ENCODE results near the gene SVEP1. TPM values are rescaled to one million over a fixed set of nuclear protein-coding genes. Genes with fewer than 3 reads are reported as not detected.

SVEP1 gene
- total RNA-seq, 4 donors from 2014 or later, result 0.99 to 31.7 (median 7.9) TPM

DNA sequence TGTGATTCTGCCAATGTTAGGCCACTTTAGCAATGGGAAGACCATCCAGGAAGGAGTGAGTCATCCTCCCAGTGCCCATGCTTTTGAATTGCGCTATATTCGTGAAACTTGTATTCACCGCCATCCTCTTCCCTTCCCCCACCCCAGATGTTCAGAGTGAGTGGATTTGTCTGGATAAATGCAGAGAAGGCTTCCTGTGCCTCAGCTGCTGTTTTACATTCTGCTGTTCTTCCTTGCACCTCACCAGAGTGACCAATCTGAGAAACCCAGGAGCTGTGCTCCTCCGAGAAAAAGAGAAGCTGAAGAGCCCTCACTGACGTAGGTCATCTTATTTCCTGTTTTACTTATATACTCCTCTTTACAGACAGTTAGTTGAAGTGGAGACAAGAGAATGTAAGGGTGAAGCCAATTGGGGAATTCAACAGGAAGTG lies 24.6 kb upstream of the SVEP1 start:
- Histone ChIP-seq H3K9me3 (no peaks in the 10 kb centered on the region), H3K4me1 (peaks cover 0 to 10% (median 0%) of the 10 kb centered on the region in 3 donors), H3K27ac (no peak overlapping the region), H3K27me3 (no peaks in the 10 kb centered on the region), H3K4me3 (no peak overlapping the region), H3K36me3 (no peaks in the 10 kb centered on the region)
- no peak for DNase-seq
- intact Hi-C loops (cut with DNase I), result no loop called here
- 75 to 76% methylated on average over 5 of the region's 5 CpGs for WGBS, 2 donors
- TF ChIP-seq, protein P1, sequence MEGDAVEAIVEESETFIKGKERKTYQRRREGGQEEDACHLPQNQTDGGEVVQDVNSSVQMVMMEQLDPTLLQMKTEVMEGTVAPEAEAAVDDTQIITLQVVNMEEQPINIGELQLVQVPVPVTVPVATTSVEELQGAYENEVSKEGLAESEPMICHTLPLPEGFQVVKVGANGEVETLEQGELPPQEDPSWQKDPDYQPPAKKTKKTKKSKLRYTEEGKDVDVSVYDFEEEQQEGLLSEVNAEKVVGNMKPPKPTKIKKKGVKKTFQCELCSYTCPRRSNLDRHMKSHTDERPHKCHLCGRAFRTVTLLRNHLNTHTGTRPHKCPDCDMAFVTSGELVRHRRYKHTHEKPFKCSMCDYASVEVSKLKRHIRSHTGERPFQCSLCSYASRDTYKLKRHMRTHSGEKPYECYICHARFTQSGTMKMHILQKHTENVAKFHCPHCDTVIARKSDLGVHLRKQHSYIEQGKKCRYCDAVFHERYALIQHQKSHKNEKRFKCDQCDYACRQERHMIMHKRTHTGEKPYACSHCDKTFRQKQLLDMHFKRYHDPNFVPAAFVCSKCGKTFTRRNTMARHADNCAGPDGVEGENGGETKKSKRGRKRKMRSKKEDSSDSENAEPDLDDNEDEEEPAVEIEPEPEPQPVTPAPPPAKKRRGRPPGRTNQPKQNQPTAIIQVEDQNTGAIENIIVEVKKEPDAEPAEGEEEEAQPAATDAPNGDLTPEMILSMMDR (IDR thresholded peaks at IDR 0.05), result no peak
- TF ChIP-seq POLR2A (IDR thresholded peaks at IDR 0.05), result no peak

DNA sequence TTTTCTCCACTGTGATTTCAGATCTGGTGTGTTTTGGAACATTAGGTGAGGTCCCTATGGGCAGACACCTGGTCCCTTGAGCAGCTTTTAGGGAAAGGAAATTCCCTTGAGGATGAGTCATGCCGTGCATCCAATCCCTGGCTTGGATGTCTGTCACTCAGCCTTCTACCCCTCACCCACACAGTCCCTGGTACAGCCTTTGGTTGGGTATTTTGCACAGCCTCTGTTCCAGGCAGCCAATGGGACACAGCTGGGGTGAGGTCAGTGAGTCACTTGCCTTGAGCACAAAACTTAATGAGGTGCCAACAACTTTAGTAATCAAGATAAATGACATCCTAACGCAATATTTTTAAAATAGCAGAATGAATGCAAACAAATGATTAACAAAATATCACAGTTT lies 22.7 kb upstream of the SVEP1 start:
- intact Hi-C loops (cut with DNase I), result no loop called here
- Histone ChIP-seq H3K36me3 (no peaks in the 10 kb centered on the region), H3K27me3 (no peaks in the 10 kb centered on the region), H3K4me3 (no peak overlapping the region), H3K27ac (peak overlapping the region in 1 of 4 donors; percentile 25), H3K4me1 (peaks cover 0 to 10% (median 0%) of the 10 kb centered on the region in 3 donors), H3K9me3 (no peaks in the 10 kb centered on the region)
- no peak for DNase-seq
- TF ChIP-seq, protein P1 (IDR thresholded peaks at IDR 0.05), result no peak
- TF ChIP-seq POLR2A (IDR thresholded peaks at IDR 0.05), result no peak
- WGBS, 2 donors, result 20 to 28% methylated on average over 2 of the region's 2 CpGs

DNA sequence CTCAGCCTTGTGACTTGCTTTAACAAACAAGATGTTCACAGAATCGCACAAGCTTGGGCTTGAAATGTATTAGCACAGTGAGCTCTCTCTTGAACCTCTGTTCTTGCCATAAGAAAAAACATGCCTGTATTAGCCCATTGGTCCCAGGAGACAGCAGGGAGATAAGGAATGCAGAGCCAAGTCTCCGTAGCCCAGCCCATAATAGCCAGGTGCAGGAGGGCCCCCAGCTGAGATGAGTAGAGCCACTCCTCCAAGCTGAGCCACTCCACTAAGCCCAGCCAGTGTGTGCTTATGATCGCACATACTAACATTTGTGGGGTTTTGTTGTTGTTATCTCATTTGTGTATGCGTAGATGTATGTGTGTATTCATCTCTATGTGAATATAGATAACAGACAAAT lies 21.6 kb upstream of the SVEP1 start:
- DNase-seq, result no peak
- H3K9me3 ChIP-seq, result no peaks in the 10 kb centered on the region
- no peaks in the 10 kb centered on the region for H3K36me3 ChIP-seq
- WGBS, 2 donors, result 64 to 90% methylated on average over 3 to 4 of the region's 4 CpGs
- H3K27ac ChIP-seq, result no peak overlapping the region
- peaks cover 0 to 3% (median 0%) of the 10 kb centered on the region in 4 donors for H3K27me3 ChIP-seq
- intact Hi-C loops (cut with DNase I), result no loop called here
- TF ChIP-seq POLR2A (IDR thresholded peaks at IDR 0.05), result no peak
- TF ChIP-seq, protein P1 (IDR thresholded peaks at IDR 0.05), result no peak
- H3K4me1 ChIP-seq, result peaks cover 0 to 10% (median 0%) of the 10 kb centered on the region in 3 donors
- no peak overlapping the region for H3K4me3 ChIP-seq

DNA sequence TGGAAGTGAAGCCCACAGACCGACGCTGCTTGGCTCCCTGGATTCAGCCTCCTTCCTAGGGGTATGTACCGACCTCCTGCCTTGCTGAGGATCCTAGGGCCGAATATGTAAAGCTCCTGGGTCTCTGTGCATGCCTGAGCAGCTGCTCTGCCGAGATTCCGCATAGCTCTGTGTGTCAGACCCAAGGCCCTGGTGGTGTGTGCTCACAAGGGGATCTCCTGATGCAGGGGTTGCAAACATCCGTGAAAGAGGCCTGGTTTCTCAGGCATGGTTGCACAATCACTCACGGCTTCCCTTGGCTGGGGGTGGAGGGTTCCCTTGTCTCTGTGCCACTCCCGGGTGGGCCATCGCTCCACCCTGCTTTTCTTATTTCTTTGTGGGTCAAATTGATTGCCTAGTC lies 19.9 kb upstream of the SVEP1 start:
- Histone ChIP-seq H3K36me3 (no peaks in the 10 kb centered on the region), H3K27me3 (peaks cover 0 to 7% (median 0%) of the 10 kb centered on the region in 4 donors), H3K9me3 (no peaks in the 10 kb centered on the region), H3K27ac (no peak overlapping the region), H3K4me1 (peaks cover 0 to 10% (median 0%) of the 10 kb centered on the region in 3 donors), H3K4me3 (no peak overlapping the region)
- no peak for DNase-seq
- TF ChIP-seq, protein P1 (IDR thresholded peaks at IDR 0.05), result no peak
- no peak for TF ChIP-seq POLR2A (IDR thresholded peaks at IDR 0.05)
- intact Hi-C loops (cut with DNase I), result no loop called here
- 55 to 61% methylated on average over 3 to 5 of the region's 10 CpGs for WGBS, 2 donors

DNA sequence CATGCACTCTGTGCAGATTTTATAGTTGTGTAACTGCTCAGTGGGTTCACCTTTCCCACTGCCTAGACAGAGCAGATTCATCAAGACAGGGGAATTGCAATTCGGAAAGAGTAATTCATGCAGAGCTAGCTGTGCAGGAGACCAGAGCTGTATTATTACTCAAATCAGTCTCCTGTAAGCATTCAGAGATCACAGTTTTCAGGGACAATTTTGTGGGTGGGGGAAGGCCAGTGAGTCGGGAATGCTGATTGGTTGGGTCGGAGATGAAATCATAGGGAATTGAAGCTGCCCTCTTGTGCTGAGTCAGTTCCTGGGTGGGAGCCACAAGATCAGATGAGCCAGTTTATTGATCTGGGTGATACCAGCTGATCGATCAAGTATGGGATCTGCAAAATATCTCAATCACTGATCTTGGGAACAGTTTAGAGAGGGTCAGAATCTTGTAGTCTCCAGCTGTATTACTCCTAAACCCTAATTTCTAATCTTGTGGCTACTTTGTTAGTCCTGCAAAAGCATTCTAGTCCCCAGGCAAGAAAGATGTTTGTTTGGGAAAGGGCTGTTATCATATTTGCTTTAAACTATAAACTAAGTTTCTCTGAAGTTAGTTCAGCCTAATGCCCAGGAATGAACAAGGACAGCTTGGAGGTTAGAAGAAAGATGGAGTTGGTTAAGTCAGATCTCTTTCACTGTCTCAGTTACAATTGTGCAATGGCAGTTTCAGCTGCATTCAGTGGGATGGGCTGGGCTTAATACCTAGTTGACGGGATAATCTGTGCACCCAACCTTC lies 12.7 kb upstream of the SVEP1 start:
- peaks cover 0 to 9% (median 0%) of the 10 kb centered on the region in 4 donors for H3K27me3 ChIP-seq
- TF ChIP-seq, protein P1 (IDR thresholded peaks at IDR 0.05), result no peak
- TF ChIP-seq POLR2A (IDR thresholded peaks at IDR 0.05), result no peak
- no peak overlapping the region for H3K27ac ChIP-seq
- no peaks in the 10 kb centered on the region for H3K9me3 ChIP-seq
- no peak overlapping the region for H3K4me3 ChIP-seq
- 78 to 79% methylated on average over 5 of the region's 5 CpGs for WGBS, 2 donors
- no peak for DNase-seq
- intact Hi-C loops (cut with DNase I), result no loop called here
- H3K4me1 ChIP-seq, result no peaks in the 10 kb centered on the region
- no peaks in the 10 kb centered on the region for H3K36me3 ChIP-seq
